ENCODE results near the gene LDLRAD4.
"Not testable (repeated sequence)": the region's sequence is repeated elsewhere in the genome, so short reads cannot be mapped to it uniquely, and the experiment has no call there.

Gene LDLRAD4

DNA sequence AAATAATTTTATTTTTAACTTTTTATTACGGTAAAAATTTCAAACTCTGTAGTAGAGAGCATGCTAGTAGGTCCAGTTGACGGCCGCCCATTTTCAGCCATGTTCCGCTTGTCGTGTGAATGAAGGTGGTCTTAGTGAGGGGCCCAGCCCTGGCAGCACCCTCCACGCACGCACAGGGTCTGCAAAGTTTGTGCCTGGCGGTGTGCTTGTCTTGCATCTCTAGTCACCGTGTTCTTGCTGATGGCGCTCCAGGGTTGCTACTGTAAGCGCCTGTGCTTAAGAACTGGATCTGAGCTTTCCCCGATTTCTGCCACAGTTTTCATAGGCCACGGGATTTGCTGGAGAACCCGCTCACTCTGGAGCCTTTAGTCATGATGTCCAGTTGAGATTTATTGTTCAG, 28.9 kb downstream of the LDLRAD4 start:
- DNase-seq, result no peak

DNA sequence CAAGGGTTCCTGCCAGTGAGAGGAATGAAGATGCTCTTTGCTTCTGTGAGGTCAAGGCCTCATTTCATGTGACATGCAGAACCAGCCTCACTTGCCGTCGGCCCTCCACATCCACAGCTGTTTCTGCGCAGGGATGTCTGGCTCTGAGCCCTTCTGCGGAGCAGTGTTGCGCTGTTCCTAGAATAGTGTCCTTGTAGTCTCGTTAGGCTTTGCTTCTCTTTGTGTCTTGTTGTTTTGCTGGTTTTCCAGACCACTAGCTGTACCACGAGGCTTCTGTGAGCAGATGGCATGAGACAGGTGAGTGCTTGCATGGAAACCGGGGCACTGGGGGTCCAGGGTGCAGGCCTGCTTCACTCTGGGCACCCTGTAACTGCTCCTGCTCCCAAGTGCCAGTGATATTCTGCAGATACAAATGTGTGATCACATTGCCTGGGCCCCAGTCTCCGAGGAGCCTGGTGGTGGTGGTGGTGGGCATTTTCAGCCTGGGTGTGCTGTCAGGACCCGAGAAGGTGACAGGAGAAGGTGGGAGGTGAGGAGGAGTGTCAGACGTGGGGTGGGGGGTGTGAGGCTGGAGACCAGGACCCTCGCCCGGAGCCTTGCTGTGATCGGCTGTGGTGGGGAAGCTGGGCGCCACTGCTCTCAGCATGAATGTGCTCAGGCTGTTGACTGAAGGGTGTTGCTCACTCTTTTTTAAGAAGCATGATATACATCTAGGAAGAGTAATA, 34.3 kb downstream of the LDLRAD4 start:
- no peak for DNase-seq

DNA sequence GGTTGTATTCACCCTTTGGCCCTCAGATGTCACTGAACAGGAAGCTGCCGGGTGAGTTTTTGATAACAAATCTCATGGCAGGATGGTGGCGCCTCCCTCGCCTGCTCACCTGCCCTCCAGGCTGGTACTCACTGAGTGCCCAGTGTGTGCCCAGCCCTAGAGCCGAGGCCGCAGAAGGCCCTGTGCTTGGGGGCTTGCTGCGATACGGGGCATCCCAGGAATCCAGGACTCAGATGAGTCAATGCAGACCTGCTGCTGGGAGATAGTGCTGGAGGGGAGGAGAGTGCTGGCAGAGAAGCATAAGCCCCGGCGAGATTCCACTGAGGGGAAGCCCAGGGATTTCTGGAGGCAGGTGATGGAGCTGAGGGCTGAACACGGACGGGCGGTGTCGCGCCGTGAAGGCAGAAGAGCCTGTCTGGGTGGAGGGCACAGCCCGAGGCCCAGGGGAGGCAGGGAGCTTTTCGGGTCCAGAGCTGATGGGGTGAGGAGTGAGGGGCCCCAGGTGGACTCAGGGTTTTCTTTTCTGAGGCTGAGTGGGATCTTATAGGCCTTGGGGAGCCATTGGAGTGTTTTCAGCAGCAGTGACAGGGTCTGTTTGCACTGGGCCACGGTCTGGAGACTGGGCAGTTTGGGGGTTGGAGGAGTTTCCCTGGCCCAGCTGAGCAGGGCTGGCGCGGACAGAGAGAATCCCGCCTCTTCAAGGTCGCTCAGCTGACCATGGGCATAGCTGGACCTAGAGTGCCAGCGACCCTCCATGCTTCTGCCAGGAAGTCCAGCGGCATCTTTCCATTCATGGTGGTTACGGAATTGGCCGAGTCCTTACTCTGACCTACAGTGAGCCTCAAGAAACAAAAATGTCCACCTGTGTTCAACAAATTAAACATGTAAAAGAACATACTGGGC, 35.5 kb downstream of the LDLRAD4 start:
- DNase-seq, result no peak

DNA sequence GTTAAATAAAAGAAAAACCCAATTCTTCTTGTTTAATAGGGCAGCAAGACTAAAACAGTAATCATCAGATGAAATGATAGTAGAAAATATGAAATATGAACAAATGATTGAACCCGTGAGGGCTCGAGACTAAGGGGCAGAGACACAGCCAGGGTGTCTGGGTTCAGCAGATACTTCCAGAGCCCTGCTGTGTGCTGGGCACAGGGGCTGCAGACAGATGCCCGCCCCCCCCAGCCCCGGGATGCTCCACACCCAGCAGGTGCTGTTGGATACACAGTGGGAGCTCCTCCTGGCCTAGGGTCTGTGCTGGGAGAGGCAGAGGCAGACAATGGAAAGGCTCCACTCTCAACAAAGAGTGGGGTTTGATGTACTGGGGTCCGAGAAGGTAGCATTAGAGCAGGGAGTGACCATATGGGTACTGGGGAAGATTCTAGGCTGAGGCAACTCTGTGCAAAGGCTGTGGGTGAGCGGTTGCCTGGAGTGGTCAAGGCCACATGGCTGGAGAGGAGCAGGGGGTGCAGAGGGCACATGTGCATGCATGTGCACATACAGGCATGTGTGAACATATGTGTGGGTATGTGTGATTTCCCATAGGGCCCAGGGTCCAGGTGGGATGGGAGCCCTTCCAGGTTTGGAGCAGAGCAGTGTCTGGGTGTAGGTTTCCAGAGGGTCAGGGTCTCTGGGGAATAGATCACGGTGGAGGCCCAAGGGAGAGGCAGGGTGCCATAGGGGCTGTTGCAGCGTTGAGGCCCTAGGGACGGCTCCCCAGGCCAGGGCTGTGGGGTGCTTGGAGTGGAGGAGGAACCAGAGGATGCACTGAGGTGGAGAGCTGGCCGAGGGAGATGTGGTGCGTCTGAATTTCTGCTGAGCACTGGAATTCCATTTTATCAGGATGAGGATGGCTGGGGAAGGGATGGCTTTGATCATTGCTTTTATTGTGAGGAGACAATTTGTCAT, 36.7 kb downstream of the LDLRAD4 start:
- no peak for DNase-seq

DNA sequence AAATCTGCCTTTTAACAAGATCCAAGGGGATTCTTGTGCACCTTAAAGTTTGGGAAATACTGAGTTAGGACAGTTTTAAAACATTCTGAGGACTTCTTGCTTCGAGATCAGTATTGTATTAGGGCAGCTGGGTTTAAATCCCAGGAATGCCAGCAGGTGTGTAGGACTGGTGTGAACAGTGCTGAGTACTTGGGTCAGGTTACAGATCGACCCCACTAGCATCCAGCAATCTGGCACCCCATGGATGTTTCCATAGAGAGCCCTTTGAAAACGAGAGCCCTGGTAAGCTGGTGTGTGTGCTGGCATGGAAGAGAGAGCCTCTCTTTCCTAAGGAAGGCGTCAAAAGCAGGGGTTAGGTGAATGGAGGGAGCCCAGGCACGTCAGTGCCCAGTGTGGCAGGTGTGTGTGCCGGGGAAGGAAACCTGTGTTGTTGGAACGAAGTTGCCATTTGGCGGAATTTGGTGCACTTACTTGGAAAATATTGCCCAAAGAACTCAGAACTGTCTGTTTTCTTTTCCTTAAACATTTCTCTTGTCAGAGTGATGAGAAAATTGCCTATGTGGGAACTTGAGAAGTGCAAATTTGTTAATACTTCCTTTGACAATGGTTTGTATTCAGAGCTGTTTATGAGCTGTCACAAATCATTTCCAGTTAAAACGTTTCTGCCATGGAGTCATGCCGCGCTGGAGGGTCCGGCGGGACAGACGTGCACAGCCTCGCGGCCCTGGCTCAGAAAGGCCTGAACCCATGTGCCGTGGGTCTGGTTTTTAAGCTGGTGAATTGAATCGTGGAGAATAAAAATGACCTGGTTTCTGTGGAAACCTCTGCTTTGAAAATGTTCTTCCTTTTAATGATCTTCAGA, 38.1 kb downstream of the LDLRAD4 start:
- no peak for DNase-seq

DNA sequence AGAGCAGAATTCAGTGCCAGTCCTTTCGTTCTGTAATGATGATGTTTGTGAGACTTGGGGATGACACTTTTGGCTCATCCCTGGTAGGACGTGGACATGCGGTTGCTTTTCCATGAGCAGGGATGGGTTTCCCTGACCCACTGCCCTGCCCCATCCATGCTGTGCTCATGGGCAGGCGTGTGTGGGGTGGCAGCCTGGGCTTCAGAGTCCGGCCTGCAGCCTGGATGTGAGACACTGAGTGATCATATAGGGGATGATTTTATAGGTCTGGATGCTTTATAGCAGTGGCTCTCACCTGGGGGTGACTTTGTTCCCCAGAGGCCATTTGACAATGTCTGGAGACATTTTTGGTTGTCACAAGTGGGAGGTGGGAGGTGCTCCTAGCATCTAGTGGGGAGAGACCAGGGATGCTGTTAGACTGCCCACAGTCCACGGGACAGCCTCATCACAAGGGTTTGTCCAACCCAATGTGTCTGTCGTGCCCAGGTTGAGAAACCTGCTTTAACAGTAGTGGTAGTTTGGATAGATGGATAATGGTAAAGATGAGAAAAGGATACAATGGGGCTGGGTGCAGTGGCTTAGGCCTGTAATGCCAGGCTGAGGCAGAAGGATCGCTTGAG, 38.9 kb downstream of the LDLRAD4 start:
- DNase-seq, result no peak

DNA sequence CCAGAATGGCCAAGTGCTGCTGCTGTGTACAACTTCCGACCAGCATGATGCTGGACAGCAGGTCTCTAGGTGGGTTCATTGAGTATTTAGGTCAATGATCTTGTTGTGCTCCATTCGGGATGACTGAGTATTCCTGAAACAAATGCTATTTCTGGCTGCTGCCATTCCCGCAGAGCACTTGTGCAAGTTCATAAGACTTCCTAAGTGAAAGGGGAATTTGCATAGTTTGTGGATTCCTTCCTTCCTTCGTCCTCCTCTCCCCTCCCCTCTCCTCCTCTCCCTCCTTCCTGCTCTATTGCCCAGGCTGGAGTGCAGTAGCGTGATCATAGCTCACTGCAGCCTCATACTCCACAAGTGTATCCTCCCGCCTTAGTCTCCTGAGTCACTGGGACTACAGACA, 40.4 kb downstream of the LDLRAD4 start:
- DNase-seq, result no peak

DNA sequence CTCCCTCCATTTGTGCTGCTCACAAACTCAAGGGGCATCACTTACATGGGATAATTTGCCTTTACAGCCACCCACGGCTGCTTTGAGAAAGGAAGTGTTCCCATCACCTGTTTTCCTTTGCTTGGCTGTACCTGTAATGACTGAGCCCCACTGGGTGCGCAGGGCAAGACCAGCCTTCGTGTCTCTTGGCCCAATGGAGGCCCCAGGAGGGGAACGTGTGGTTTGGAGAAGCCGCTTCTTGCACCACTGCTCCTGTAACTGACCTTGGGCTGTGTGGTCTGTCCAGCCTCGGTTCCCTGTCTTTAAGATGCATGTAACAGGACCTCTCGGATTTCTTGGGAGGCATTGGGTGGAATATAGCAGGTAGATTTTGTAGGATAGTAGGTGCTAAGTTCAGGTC, 41.1 kb downstream of the LDLRAD4 start:
- DNase-seq, result no peak

DNA sequence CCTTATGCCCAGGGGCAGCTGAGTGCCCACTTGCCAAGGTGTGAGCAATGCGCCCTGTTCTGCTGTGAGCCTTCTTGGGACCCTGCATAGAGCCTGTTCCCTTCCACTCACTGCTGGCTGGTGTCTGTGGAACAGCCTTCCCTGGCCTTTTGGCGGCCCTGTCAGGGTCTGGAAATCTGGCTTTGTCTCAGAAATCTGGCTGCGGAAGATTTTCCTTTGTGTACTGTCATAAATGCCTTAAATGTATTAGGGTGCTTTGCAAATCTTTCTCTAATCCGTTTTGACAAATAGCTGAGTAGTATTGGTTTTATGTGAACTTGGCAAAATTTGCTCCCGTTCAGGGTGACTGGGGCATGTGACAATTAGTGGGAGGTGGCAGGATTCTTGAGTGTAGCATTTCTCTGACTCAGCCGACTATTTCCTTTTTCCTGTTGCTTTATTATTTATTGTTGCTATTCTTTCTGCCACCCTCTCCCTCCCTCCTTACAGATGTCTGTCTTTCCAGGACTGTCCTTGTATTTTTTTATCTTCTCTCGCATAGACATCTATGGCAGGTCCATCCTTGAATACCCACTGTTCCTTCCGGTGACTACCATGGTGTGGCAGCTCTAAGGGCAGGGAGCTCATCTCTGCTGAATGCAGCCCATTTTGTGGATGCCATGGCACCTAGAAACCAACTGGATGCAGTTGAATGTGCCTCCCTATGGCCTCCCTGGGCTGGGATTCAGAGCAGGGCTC, 41.8 kb downstream of the LDLRAD4 start:
- DNase-seq, result no peak

DNA sequence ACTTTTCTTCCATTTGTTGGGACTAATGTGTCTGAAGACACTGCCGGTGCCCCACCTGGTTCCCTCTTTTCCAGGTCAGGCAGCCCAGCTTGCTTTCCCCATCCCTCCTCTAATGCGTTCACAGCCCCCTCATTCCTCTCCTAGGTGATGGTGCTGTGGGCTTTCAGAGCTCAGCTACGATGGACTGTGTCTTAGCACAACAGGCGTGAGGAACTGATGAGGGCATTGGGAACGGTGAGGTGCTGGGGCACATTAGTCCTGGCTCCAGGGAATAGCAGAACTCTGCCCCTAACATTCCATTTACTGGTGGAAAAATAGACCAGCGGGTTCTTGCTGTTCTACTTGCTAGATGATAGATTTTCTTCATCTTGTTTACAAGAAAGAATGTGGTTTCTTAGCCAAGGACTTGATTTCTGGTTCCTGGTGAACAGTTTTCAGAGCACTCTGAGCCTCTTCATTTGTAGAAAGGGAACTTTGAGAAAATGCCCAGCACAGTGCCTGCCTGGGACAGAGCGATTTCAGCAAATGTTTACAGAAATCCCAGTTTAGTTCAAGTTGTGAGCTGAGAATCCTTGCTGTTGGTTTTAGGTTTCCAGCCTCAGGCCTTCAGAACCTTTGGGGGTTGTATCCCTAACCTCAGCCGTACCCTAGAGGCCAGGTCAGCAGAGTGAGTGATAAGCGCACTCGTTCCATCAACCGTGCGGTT, 42.5 kb downstream of the LDLRAD4 start:
- DNase-seq, result no peak

DNA sequence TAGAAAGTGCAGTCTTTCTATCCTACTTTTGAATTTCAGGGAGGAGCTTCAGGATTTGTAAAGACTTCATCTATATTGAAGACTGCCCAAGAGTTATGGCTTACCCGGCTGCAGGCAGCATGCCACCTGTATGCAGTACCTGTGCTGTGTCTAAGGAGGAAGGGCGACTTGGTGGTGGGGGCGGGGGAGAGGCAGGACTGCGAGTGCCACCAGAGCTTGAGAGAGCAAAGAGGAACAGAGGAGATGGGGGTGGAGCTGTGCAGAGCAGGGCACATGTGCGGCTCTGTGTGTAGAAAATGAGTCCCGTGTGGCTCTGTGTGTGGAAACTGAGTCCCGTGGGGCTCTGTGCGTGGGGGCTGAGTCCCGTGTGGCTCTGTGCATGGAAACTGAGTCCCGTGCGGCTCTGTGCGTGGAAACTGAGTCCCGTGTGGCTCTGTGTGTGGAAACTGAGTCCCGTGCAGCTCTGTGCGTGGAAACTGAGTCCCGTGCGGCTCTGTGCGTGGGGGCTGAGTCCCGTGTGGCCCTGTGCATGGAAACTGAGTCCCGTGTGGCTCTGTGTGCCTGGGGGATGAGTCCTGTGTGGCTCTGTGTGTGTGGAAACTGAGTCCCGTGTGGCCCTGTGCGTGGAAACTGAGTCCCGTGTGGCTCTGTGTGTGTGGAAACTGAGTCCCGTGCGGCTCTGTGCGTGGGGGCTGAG, 43.2 kb downstream of the LDLRAD4 start:
- DNase-seq, result no peak

DNA sequence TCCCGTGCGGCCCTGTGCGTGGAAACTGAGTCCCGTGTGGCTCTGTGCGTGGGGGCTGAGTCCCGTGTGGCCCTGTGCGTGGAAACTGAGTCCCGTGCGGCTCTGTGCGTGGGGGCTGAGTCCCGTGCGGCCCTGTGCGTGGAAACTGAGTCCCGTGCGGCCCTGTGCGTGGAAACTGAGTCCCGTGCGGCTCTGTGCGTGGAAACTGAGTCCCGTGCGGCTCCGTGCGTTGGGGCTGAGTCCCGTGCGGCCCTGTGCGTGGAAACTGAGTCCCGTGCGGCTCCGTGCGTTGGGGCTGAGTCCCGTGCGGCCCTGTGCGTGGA, 43.8 kb downstream of the LDLRAD4 start:
- DNase-seq, result not testable (repeated sequence)

DNA sequence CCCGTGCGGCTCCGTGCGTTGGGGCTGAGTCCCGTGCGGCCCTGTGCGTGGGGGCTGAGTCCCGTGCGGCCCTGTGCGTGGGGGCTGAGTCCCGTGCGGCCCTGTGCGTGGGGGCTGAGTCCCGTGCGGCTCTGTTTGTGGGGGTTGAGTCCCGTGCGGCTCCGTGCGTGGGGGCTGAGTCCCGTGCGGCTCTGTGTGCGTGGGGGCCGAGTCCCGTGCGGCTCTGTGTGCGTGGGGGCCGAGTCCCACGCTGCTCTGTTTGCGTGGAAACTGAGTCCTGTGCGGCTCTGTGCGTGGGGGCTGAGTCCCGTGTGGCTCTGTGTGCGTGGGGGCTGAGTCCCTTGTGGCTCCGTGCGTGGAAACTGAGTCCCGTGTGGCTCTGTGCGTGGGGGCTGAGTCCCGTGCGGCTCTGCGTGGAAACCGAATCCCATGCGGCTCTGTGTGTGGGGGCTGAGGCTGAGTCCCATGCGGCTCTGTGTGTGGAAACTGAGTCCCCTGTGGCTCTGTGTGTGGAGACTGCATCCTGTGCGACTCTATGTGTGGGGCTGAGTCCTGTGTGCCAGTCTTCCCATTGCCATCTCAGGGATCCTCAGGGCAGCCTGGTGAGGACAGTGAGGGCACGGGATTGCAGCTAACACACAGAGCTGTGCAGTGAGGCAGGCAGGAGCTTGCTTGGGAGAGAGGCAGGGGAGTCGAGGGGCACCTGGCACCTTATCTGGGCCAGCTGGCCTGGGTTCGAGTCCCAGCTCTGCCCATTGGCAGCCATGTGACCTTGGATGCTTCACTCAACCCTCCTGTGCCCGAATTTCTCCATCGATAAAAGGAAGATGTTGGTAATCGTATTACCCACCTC, 44.5 kb downstream of the LDLRAD4 start:
- DNase-seq, result no peak

DNA sequence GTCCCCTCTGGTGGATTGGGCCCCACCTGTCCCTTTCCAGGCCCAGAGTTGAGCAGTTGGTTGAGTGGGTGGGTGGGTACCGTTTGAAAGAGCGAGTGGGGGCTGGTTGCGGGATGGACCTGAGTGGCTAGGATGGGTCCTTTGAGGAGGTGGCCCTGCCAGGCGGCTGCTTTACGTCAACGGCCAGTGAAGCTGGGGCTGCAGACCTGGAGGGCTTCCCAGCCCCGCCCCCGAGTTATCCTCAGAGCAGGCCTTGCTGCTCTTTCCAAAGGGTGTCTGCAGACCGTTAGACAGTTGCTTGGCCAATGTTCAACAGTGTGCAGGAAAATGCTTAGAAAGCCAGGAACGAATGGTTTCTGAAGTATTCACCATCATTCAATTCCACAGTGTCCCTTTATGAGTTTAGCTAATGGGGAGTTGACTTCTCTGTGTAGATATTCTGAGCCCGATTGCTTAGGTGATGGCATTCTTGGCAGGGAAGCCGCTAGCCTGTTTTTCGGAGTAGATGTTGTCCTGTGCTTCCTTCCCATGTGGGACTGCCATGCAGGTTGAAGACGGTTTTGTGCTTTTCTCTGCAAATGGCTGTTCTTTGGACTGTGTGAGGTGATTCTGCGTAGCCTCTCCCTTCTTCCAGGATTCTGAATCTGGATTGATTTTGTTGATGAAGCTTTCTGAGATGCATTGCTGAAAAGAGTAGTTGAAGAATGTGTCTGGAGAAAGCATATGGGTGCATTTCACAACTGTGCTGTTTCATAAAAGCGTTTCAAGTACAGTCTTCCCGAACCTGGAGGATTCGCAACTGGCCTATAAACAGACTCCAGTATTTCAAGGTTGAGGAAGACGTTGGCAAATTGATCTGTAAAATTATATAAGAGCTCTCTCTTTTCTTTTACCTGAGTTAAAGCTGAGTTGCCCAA, 45.8 kb downstream of the LDLRAD4 start:
- no peak for DNase-seq

DNA sequence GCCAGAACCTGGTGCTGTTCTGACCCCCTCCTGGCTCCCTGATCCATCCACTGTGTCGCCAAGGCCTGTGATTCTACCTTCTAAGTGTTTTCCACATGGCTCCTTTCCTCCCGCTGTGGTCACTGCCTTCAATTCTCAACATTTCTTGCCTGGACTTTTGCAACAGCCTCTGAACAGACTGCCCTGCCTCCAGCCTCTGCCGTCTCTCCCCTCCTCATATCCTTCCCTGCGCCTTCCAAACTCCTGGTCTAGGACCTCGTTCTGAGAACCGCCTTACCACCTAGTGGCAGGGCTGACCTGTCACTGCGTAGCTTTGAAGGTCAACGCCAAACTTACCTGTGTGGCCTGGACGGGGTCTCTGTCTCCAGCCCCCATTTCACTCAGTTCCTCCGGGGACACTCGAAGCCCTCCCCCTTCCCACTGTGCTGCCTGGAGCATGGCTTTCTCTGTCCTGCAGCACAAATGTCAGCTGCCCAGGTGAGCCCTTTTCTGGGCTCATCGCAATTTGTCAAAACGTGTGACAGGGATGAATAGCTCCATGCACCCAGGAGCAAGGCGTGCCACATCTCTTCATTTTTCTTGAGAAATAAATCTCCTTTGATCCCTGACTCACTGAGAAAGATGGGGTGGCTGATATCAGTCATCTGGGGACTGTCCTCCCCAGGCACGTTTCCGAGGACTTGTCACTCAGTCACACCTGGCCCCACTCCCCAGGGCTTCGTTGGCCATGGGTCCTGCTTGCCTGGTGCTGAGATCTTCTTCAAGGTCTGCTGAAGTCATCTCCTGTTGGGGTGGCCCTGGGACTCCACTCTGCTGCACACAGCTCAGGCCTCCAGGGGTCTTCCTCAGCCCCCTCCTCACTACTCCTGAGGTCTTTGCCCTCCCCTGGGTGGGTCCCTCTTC, 46.7 kb downstream of the LDLRAD4 start:
- DNase-seq, result no peak

DNA sequence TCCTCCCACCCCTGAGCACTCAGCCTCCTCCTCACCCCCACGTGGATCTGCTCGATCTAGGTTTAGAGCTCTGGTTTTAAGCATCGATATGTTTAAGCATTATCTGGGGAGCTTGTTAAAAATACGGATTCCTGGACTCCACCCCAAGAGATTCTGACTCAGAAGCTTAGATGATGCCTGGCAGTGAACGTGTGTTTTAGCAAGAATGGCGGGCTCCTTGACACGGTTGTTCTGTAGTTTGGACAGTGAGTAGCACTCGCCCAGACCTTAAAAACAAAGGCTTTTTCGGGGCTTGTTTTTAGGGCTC, 47.3 kb downstream of the LDLRAD4 start:
- no peak for DNase-seq

Measured in right kidney (tissue), 1 donor.